Measurements from ENCODE around the gene SORBS1.

- no peak for TF ChIP-seq CTCF (IDR thresholded peaks at IDR 0.05; ENCODE audit: insufficient read depth, low read depth, low read length)
- no peak for TF ChIP-seq EZH2 (IDR thresholded peaks at IDR 0.05; ENCODE audit: insufficient read depth, low read length)
Measured at GRCh38 chr10:95513941-95514392, 47.2 kb downstream of the SORBS1 start.

All from astrocyte (in vitro differentiated cells and primary cell).